OCI-LY3 (cell line): Measurements from ENCODE around the gene SNAP47.

Experiments
- H2AFZ ChIP-seq: fragments of 200-600, 300-600 bp; shearing (Covaris generic); 2 replicates; pipeline ENCODE4 v1.6.0; 2014; ENCODE audit warnings: antibody characterized with exemption, low read depth, low read length
- H3K27ac ChIP-seq: fragments of 200-600, 300-600 bp; sonication (generic); 2 replicates; pipeline ENCODE4 v1.5.1; 2014; ENCODE audit warnings: mild to moderate bottlenecking, low read length, moderate library complexity, mixed read lengths
- H3K27me3 ChIP-seq: fragments of 200-600, 300-600 bp; sonication (generic); 2 replicates; pipeline ENCODE4 v1.6.1; 2014; ENCODE audit warnings: low read depth, low read length, mixed read lengths
- H3K36me3 ChIP-seq: fragments of 200-600, 300-600 bp; sonication (generic); replicated peaks from 2 replicates; pipeline ENCODE3; 2014; ENCODE audit warnings: low read depth, low read length, mixed read lengths
- H3K4me1 ChIP-seq: fragments of 300-600, 200-600 bp; sonication (generic); 2 replicates; pipeline ENCODE4 v1.6.1; 2014; ENCODE audit warnings: low read length, mixed read lengths
- H3K4me2 ChIP-seq: fragments of 200-600, 300-600 bp; sonication (generic); 2 replicates; pipeline ENCODE4 v1.6.1; 2014; ENCODE audit warnings: low read length, mixed read lengths
- H3K4me3 ChIP-seq: fragments of 300-600, 200-600 bp; sonication (generic); 2 replicates; pipeline ENCODE4 v1.5.1; 2014; ENCODE audit warnings: antibody characterized with exemption, mild to moderate bottlenecking, low read length, moderate library complexity
- H3K79me2 ChIP-seq: fragments of 300-600, 200-600 bp; shearing (Covaris generic); 2 replicates; pipeline ENCODE4 v1.6.1; 2014; ENCODE audit warnings: mild to moderate bottlenecking, low read length, mixed read lengths
- H3K9ac ChIP-seq: fragments of 300-600, 200-600 bp; shearing (Covaris generic); 2 replicates; pipeline ENCODE4 v1.6.0; 2014; ENCODE audit warnings: mild to moderate bottlenecking, low read length, moderate library complexity
- H3K9me3 ChIP-seq: fragments of 200-600, 300-600 bp; shearing (Covaris generic); 2 replicates; pipeline ENCODE4 v1.6.1; 2014; ENCODE audit warnings: low read length, mixed read lengths; ENCODE audit not compliant: insufficient read depth
- H4K20me1 ChIP-seq: fragments of 200-600, 300-600 bp; sonication (generic); 2 replicates; pipeline ENCODE4 v1.6.1; 2016; ENCODE audit warnings: low read length, mixed read lengths; ENCODE audit not compliant: insufficient read depth
- CTCF ChIP-seq: fragments of 200-600, 300-600 bp; sonication (generic); IDR thresholded peaks from 2 replicates; pipeline ENCODE4 v1.5.1; 2014; ENCODE audit warnings: antibody characterized with exemption, low read length, low read depth
- EZH2phosphoT487 ChIP-seq: fragments of 200-600 bp; shearing (Covaris generic); IDR thresholded peaks from 2 replicates; pipeline ENCODE4 v1.6.1; 2018; ENCODE audit warnings: antibody characterized with exemption, mixed run types, low read depth

Gene SNAP47

GRCh38 chr1:227785094-227785804, 50.0 kb downstream of the SNAP47 start:
- H3K27me3 ChIP-seq: 0 out of 2 replicates have a peak, but pooled peaks cover 4% of the 10 kb centered on the region
- no peaks in the 10 kb centered on the region for H3K79me2 ChIP-seq
- H3K4me1 ChIP-seq: peaks cover 36% of the 10 kb centered on the region
- H3K36me3 ChIP-seq: peaks cover 23% of the 10 kb centered on the region
- TF ChIP-seq CTCF (no peak), EZH2phosphoT487 (no peak)
- no peak overlapping the region for H2AFZ ChIP-seq
- H3K9me3 ChIP-seq: peaks cover 5% of the 10 kb centered on the region
- peak overlapping the region; percentile 40 for H3K4me2 ChIP-seq
- H4K20me1 ChIP-seq: no peaks in the 10 kb centered on the region
- peak overlapping the region; percentile 26; the same call in 1 of the 2 replicates for H3K4me3 ChIP-seq
- H3K9ac ChIP-seq: no peak overlapping the region; the same call in 1 of the 2 replicates
- H3K27ac ChIP-seq: peak overlapping the region; percentile 54

GRCh38 chr1:227785805-227786671, 50.8 kb downstream of the SNAP47 start:
- TF ChIP-seq CTCF: no peak
- TF ChIP-seq EZH2phosphoT487: no peak
- H4K20me1 ChIP-seq: no peaks in the 10 kb centered on the region
- H3K36me3 ChIP-seq: peaks cover 18% of the 10 kb centered on the region
- H3K9me3 ChIP-seq: peaks cover 5% of the 10 kb centered on the region
- no peaks in the 10 kb centered on the region for H3K79me2 ChIP-seq
- H3K4me2 ChIP-seq: peak overlapping the region; percentile 40
- no peak overlapping the region for H2AFZ ChIP-seq
- H3K27ac ChIP-seq: peak overlapping the region; percentile 47
- no peak overlapping the region; the same call in 1 of the 2 replicates for H3K9ac ChIP-seq
- no peak overlapping the region for H3K4me3 ChIP-seq
- peaks cover 36% of the 10 kb centered on the region for H3K4me1 ChIP-seq
- H3K27me3 ChIP-seq: 0 out of 2 replicates have a peak, but pooled peaks cover 4% of the 10 kb centered on the region

GRCh38 chr1:227786673-227787512, 51.7 kb downstream of the SNAP47 start:
- Histone ChIP-seq H3K4me3 (peak overlapping the region; percentile 77), H4K20me1 (no peaks in the 10 kb centered on the region), H3K9me3 (peaks cover 5% of the 10 kb centered on the region), H3K9ac (peak overlapping the region; percentile 59), H3K4me2 (peak overlapping the region; percentile 85), H3K36me3 (peaks cover 16% of the 10 kb centered on the region), H3K27ac (no peak overlapping the region), H2AFZ (no peak overlapping the region), H3K79me2 (no peaks in the 10 kb centered on the region), H3K27me3 (0 out of 2 replicates have a peak, but pooled peaks cover 4% of the 10 kb centered on the region), H3K4me1 (peaks cover 36% of the 10 kb centered on the region)
- no peak for TF ChIP-seq EZH2phosphoT487
- no peak for TF ChIP-seq CTCF
